IPS DF 4.7 (cell line): ENCODE measurements around the gene EPX.

Experiments
- DNase-seq: peaks from one replicate; pipeline ENCODE4 v3.0.0-alpha.2; 2013; ENCODE audit warnings: low spot score; ENCODE audit errors: extremely low read depth

Gene EPX

DNA sequence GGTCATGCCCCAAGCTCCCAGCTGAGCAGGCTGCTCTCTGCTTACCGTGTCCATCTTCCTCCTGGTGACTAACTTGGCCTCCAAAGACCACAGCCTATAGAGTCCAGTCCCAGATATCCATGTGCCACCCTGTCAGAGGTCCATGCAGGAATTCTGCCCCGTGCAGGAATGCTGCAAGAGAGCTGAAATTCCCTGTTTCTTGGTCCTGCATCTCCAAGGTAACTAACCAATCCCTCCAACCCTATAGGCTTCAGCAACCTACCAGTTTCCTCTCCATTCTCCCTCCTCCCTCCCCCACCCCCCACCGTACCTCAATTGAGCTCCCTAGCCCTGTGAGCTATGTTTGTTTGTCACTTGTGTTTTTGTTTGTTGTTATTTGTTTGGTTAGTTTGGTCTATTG lies 36.2 kb downstream of the EPX start:
- DNase-seq: no peak

- DNase-seq: no peak
These were observed 36.9 kb downstream of the EPX start for GRCh38 chr17:58229384-58229783.

GRCh38 chr17:58229881-58230280 lies 37.4 kb downstream of the EPX start:
- no peak for DNase-seq

GRCh38 chr17:58231641-58232040 lies 39.1 kb downstream of the EPX start:
- no peak for DNase-seq

DNA sequence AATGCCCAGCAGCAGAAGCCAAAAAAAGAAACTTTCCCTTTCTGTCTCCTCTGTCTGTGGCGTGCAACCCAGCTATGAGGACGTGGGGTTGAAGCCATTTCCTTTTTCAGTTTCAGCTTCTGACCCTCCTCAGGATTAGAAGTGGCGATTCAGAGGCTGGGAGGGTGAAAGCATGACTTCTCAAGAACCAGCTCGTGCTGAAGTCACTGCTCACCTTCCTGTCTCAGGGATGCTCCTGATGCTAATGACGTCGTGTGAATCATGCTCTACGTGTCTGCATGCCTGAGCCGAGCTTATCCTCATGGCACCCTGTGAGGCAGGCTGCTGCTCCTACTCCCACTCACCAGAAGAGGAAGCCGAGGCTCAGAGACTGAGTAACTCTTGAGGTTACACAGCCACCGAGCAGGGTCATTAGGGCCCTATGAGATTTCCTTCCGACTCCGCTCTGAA lies 40.2 kb downstream of the EPX start:
- DNase-seq: no peak

- no peak for DNase-seq
These were observed 41.0 kb downstream of the EPX start for GRCh38 chr17:58233543-58233942.

- no peak for DNase-seq
These were observed 42.0 kb downstream of the EPX start for GRCh38 chr17:58234512-58234911.

DNA sequence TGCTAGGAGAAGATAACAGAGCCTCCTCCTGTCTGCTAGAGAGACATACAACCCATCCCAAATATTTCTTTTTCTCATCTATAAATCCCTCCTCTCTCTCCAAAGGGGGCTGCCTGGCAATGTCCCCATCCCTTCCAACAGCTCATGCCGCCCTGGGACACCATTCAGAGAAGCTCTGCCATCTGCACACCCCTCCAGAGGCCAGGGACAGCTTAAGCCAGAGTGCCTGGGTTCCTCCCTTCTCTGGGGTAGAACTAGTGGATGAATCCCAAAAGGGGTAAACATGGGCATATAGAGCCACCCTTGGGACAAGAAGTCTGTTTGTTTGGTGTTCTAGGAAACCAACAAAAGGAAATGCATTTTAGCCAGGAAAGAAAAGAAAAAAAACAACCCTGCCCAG lies 43.3 kb downstream of the EPX start:
- DNase-seq: no peak

DNA sequence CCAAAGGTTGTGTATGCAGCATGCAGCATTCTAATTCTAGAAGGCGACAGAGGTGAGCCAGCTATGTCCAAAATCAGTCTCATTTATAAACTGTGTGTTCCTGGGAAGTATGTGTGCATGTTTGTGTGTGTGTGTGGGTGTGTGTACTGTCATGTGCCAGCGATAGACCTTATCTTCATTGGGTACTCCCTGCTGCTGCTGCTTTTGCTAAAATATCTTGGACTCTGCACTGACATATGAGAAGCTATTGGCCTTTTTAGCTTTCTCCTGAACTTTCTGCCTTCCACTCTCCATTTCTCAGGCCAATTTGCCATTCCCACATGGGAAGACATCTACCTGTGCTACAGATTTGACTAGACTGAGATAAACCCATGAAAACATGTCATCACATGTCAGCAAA lies 43.9 kb downstream of the EPX start:
- DNase-seq: no peak

DNA sequence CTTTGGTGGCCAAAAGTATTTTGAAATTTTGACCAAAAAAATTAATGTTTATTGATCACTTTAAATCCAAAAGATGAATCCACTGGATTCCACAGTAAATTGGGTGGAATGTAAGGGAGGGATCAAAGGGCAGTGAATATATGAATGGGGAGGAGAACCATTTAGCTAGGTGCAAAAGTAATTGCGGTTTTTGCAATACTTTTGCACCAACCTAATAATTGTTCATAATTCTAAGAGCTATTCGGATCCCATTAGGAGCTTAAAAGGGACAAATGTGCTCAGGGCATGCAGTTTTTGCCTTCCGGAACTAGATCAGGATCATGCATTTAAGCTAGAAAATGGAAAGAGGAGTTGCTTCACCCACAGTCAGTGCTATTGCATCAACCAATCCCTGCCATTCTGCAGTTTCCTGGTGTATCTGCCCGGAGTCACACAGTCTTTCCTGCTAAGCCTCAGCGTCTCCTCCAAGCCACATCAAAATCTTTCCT lies 45.7 kb downstream of the EPX start, which contains the start of gene LPO:
LPO (plus strand) TSS at position 438 of the 488 bp plus-strand sequence. CDS start 4,396 bp downstream, outside the sequence.
- no peak for DNase-seq

GRCh38 chr17:58239987-58240386 lies 47.5 kb downstream of the EPX start:
- no peak for DNase-seq

- DNase-seq: no peak
These were observed 49.8 kb downstream of the EPX start for GRCh38 chr17:58242171-58242784.

DNA sequence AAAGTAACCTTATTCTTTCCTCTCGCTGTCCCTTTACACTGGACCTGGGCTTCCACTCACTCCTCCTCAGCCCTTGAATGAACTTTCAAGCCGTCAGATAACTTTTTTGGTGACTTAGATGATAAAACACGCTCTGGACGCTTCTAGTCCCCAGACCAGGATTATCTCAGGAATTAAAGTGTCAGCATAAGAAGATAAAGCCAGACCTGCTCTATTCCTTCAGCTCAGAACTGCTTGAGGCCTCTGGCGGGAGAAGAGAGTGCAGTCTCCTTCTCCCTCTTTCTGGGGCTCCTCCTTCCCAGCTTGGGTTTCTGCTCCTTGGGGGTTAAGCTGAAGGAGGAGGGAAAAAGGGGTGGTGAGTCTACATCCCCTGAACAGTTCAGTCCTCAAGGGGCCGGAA lies 52.4 kb downstream of the EPX start:
- no peak for DNase-seq

DNA sequence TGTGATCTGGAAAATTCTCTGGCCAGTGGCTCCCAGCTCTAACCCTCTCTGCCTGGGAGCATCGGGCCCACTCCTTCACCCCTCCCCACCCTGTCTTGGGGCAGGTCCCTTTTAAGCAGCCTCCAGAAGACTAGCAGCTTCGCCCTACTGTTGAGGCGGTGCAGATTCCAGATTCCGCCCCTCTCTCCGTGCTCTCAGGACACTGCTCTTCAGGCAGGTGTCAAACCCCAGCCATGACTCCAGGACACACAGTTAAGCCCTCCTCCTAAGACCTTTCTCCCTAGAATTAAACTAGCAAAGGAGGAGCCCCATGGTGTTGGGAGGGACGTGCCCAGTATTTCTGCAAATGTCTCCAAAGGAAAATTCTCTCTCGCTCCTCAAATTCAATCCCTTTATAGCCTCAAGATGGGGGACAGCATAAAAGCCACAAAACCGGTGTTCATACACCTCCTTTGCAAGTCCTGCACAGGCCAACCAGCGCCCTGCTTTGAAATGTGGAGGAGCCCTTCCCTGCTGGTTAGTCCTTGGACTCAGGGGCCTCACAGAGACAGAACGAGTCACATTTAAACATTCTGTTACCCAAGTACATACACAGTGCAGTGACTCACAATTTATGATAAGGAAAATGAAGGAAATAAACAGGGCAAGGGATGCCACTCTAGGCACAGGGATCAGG lies 53.0 kb downstream of the EPX start:
- DNase-seq: no peak

DNA sequence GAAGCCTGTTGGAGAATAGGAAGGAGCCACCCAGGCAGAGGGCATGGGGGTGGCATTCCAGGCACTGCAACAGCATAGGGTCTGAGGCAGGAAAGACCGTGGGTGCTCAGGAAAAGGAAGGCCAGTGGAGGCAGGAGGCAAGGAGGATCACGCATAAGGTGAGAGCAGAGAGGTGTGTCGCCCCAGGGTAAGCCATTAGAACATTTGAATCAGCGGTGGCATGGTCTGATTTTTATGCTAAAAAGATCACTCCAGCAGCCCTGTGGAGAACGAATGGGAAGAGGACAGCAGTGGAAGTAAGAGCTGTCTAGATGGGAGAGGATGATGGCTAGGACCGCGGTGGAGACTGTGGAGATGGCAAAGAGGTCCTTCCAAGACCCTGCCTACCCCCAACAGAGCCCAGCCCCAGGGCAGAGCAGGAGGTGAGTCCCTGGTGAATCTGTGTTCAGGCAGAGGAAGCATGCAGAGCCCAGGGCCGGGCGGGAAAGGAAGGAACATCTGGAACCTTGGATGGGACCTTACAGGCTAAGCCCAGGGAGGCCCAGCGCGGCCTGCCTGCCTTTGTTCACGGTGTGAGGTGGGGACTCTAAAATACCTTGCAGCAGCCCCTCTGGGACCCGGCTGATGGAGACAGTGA lies 53.7 kb downstream of the EPX start:
- no peak for DNase-seq

DNA sequence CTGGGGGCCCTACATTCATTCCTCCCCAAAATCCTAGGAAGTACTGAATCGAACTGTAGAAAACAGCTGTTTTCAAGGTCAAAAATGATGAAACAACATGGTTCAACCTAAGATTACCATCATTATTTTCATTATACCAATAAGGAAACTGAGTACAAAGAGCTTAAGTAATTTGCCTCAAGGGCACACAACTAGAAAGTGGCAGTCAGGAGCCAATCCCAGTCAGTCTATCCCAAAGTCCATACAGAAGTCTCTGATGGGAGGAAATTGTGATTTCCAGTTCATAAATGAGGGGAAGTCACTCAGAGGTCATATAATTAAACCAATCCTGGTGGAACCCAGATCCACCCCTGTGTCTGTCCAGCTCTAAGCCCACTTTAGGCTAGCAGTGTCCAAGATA lies 54.3 kb downstream of the EPX start:
- no peak for DNase-seq

DNA sequence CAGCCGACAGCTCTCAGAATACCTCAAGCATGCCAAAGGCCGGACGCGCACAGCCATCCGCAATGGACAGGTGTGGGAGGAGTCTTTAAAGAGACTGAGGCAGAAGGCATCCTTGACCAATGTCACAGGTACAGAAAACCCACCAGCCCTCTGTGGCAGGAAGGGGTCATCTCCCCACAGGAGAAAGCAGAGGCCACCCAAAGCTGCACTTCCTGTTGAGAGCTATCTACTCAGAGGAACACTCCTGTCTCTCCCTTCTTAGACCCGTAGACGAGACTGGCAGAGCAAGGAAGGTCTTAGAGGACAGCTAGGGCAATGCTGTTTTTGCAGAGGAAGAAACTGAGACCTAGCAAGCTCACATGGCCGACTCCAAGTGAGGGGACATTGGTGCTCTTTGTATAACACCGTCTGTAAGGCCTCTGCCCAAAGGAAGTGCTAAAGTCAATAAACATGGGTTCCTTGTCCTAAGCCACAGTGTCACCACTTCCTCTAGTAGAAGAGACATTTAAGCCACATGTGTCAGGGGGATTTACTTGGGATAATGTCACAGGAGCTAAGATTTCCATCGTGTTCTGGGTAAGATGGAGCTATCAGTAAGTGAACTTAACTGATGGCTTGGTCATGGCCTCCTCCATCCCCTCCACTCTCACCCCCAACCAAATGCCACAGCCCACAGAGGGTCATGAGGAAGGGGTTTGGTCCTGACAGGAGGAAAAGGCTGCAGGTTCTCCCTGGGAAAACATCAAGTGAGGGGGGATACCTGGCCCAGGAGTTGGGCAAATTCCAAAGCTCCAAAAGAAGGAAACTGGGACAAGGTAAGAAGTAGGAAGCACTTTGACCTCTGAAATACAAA lies 55.2 kb downstream of the EPX start:
- DNase-seq: no peak

GRCh38 chr17:58248955-58249269 lies 56.4 kb downstream of the EPX start:
- DNase-seq: no peak

- no peak for DNase-seq
These were observed 57.0 kb downstream of the EPX start for GRCh38 chr17:58249270-58250133.

DNA sequence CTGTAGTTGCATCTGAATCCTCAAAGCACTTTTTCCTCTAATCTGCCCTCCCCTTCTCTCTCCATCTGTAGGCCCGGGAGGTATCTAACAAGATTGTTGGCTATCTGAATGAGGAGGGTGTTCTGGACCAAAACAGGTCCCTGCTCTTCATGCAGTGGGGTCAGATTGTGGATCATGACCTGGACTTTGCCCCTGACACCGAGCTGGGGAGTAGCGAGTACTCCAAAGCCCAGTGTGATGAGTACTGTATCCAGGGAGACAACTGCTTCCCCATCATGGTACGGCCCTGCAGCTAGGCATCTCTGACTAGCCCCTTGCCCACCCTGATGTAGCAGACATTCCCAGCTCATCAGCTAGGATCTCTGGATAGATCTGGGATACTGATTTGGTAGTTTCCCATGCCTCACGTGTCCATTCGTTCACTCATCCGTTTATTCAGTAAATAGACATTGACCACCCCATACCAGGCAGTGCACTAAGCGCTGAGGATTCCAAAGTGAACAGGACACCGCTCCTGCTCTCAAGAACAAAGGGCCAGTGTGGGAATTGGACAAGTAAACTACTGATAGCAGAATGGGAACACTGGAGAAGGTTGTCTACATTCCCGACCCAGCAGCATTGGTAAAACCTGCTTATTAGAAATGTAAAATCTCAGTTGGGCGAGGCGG lies 58.0 kb downstream of the EPX start:
- DNase-seq: no peak
